Measurements from ENCODE around the gene TK1. TPM values are rescaled to one million over a fixed set of nuclear protein-coding genes. Genes with fewer than 3 reads are reported as not detected.

The TK1 gene
- total RNA-seq, 1 experiment from 2014 or later: 190 TPM

DNA sequence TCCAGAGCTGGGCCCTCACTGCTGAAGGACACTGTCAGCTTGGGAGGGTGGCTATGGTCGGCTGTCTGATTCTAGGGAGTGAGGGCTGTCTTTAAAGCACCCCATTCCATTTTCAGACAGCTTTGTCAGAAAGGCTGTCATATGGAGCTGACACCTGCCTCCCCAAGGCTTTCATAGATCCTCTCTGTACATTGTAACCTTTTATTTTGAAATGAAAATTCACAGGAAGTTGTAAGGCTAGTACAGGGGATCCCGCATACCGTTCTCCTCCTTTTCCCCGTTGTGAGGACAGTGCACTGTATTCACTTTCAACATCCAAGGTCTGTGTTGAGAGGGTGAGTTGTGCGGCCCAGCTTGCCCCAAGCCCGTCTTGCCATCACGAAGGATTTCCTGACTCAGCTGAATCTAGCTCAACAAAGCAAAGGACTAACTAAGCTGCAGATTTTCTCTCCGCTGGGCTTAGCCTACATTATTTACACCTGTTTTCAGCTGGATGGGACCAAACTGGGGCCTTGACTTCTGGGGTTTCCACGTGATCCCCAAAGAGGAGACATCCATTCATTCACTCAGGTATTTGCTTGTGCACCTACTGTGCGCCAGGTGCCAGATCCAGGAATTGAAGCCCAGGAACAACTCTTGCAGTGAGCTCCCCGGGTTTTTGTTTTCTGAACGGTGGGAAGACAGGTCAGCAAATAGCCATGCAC is 39.4 kb upstream of the TK1 start:
- DNase-seq: no peak
- Histone ChIP-seq H3K4me1 (no peaks in the 10 kb centered on the region), H3K36me3 (ENCODE audit: control insufficient read depth, insufficient read depth, low read length) (no peaks in the 10 kb centered on the region), H3K27me3 (replicated peaks; ENCODE audit: control insufficient read depth, insufficient read depth, low read length) (no peaks in the 10 kb centered on the region), H3K4me3 (ENCODE audit: low read depth, low read length) (no peak overlapping the region), H3K9me3 (no peaks in the 10 kb centered on the region)
- H3K27me3 Mint-ChIP-seq (ENCODE audit: insufficient read depth, unreplicated experiment): no peaks in the 10 kb centered on the region
- peaks cover 38% of the 10 kb centered on the region for H3K36me3 Mint-ChIP-seq (ENCODE audit: insufficient read depth, unreplicated experiment)
- intact Hi-C loops (cut with micrococcal nuclease; ENCODE audit: unreplicated experiment): no loop called here
- no peaks in the 10 kb centered on the region for H3K9me3 Mint-ChIP-seq (ENCODE audit: unreplicated experiment)
- H3K27ac Mint-ChIP-seq (ENCODE audit: unreplicated experiment): no peak overlapping the region
- POLR2A ChIA-PET: no interaction called here
- CTCF ChIA-PET: interaction anchor here (1.4 to 2.2 kb wide), 3 partner anchors 25 to 39 kb away, joined by 3 to 15 read pairs (median 3); partner anchors contain the start of genes AFMID and TK1
- TF ChIP-seq CTCF (IDR thresholded peaks at IDR 0.05; ENCODE audit: insufficient read depth in 1 of 2, low read depth in 1 of 2, low read length in 1 of 2, severe bottlenecking in 1 of 2, unreplicated experiment in 1 of 2): no peak
- no TSS peak for BruUV-seq (replicated peaks)
- H3K4me3 Mint-ChIP-seq (ENCODE audit: unreplicated experiment): no peak overlapping the region
- H3K4me1 Mint-ChIP-seq (ENCODE audit: low read depth, unreplicated experiment): no peaks in the 10 kb centered on the region

GRCh38 chr17:78225088-78225865 is 38.4 kb upstream of the TK1 start:
- Mint-ChIP-seq H3K27ac (ENCODE audit: unreplicated experiment) (no peak overlapping the region), H3K4me1 (ENCODE audit: low read depth, unreplicated experiment) (no peaks in the 10 kb centered on the region), H3K27me3 (ENCODE audit: insufficient read depth, unreplicated experiment) (no peaks in the 10 kb centered on the region), H3K9me3 (ENCODE audit: unreplicated experiment) (no peaks in the 10 kb centered on the region), H3K4me3 (ENCODE audit: unreplicated experiment) (no peak overlapping the region), H3K36me3 (ENCODE audit: insufficient read depth, unreplicated experiment) (peaks cover 44% of the 10 kb centered on the region)
- TF ChIP-seq CTCF (IDR thresholded peaks at IDR 0.05; ENCODE audit: insufficient read depth in 1 of 2, low read depth in 1 of 2, low read length in 1 of 2, severe bottlenecking in 1 of 2, unreplicated experiment in 1 of 2): no peak
- no TSS peak for BruUV-seq (replicated peaks)
- CTCF ChIA-PET: interaction anchor here (1.4 to 1.6 kb wide), 2 partner anchors 26 to 38 kb away, joined by 3 read pairs; partner anchors contain the start of genes AFMID and TK1
- Histone ChIP-seq H3K4me3 (ENCODE audit: low read depth, low read length) (no peak overlapping the region), H3K4me1 (no peaks in the 10 kb centered on the region), H3K9me3 (no peaks in the 10 kb centered on the region), H3K27me3 (replicated peaks; ENCODE audit: control insufficient read depth, insufficient read depth, low read length) (no peaks in the 10 kb centered on the region), H3K36me3 (ENCODE audit: control insufficient read depth, insufficient read depth, low read length) (no peaks in the 10 kb centered on the region)
- intact Hi-C loops (cut with micrococcal nuclease; ENCODE audit: unreplicated experiment): no loop called here
- POLR2A ChIA-PET: interaction anchor here (0.5 kb wide), 1 partner anchor 497 kb away, joined by 3 read pairs; no protein-coding TSS in a partner anchor
- no peak for DNase-seq

- no peak overlapping the region for H3K27ac Mint-ChIP-seq (ENCODE audit: unreplicated experiment)
- TF ChIP-seq CTCF (IDR thresholded peaks at IDR 0.05; ENCODE audit: insufficient read depth in 1 of 2, low read depth in 1 of 2, low read length in 1 of 2, severe bottlenecking in 1 of 2, unreplicated experiment in 1 of 2): no peak
- no TSS peak for BruUV-seq (replicated peaks)
- no peak for DNase-seq
- POLR2A ChIA-PET: interaction anchor here (0.5 kb wide), 1 partner anchor 497 kb away, joined by 3 read pairs; no protein-coding TSS in a partner anchor
- Histone ChIP-seq H3K9me3 (no peaks in the 10 kb centered on the region), H3K36me3 (ENCODE audit: control insufficient read depth, insufficient read depth, low read length) (no peaks in the 10 kb centered on the region), H3K4me1 (no peaks in the 10 kb centered on the region), H3K27me3 (replicated peaks; ENCODE audit: control insufficient read depth, insufficient read depth, low read length) (no peaks in the 10 kb centered on the region), H3K4me3 (ENCODE audit: low read depth, low read length) (no peak overlapping the region)
- H3K36me3 Mint-ChIP-seq (ENCODE audit: insufficient read depth, unreplicated experiment): peaks cover 52% of the 10 kb centered on the region
- no peaks in the 10 kb centered on the region for H3K27me3 Mint-ChIP-seq (ENCODE audit: insufficient read depth, unreplicated experiment)
- CTCF ChIA-PET: interaction anchor here (1.4 to 1.6 kb wide), 2 partner anchors 26 to 38 kb away, joined by 3 read pairs; partner anchors contain the start of genes AFMID and TK1
- no peak overlapping the region for H3K4me3 Mint-ChIP-seq (ENCODE audit: unreplicated experiment)
- intact Hi-C loops (cut with micrococcal nuclease; ENCODE audit: unreplicated experiment): no loop called here
- H3K4me1 Mint-ChIP-seq (ENCODE audit: low read depth, unreplicated experiment): no peaks in the 10 kb centered on the region
- no peaks in the 10 kb centered on the region for H3K9me3 Mint-ChIP-seq (ENCODE audit: unreplicated experiment)
Observed at GRCh38 chr17:78224231-78225087, 37.6 kb upstream of the TK1 start.
